Epithelial cell of prostate (primary cell): ENCODE data around the gene HOXA9.

Experiments
- DNase-seq: peaks from one replicate; pipeline ENCODE4 v3.0.0-alpha.2; 2011; ENCODE audit warnings: low read depth, low spot score
- H3K27ac ChIP-seq: fragments of 450-650 bp; 2 replicates; pipeline ENCODE4 v1.5.1; 2017; ENCODE audit warnings: mild to moderate bottlenecking

Gene HOXA9

DNA sequence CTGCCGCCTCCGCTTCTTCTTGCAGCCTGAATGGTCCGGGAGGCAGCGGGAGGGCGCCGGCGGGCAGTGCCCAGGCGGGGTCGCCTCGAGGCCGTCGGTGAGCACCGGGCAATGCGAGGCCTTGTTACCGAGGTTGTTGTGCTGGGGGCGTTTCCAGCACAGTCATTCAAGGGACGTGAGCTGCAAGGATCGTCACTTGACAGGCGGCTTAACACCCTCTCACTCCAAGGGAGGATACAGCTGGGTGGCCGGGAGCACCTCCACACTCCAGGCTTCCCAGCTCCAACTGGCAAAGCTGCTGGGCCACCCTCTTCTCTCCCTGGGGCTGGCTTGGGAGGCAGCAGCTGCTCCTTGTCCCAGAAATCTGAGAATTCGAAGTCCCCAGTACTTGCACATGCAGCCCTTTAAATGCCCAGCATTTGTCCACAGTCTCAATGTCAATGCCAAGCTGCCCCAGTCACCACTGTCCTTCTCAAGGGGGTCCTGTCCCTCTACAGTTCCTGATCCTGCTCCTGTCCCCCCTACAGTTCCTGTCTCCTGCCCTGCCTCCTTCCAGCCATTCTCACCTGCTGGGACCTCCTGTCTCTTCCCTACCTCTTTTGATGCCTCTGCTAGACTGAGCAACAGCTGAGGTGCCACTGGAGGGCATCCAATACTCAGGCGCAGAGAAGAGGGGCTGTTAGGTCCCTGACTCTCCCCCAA is 24.1 kb upstream of the HOXA9 start:
- H3K27ac ChIP-seq, result peak overlapping the region; percentile 90
- peak; percentile 60 for DNase-seq

DNA sequence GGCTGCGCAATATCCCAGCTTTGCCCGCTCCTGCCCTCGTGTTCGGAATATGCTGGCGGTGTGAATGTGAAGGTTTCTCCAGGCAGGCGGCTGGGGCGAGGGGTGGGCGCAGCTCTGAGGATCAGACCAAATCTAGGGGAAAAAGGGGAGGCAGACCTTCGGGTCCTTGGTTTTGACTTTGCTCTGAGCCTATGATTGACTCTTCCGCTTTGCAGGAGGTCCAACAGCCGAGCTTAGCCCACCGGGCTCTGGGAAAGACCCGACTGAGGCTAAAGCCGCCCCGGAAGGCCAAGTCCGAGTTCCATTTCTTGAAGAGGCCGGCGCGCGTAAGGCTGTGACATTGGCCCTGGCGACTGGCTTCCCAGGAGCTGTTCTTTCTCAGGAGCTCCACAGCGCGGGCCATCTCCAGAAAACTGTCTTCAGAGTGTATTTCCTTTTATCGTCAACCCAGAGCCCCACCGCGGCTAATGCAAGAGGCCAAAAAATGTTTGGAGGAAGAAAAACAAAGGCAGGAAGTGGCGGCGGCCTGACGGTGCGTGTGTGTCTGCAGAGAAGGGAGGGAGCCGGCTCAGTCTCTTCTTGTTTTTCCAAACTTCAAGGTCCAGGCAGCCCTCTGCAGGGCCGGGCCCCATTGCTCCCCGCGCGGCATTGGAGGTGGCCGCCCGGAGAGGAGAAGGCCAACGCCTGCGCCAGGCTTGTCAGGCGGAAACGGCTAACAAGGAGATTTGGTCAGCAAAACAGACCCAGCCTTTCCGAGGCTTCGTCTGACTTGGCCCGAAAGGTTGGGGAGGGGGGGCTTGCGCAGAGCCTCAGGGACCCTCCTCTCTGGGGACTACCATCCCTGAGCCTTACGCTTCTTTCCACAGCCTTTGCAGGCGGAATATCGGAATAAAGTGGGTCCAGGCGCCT is 23.3 kb upstream of the HOXA9 start:
- H3K27ac ChIP-seq, result peak overlapping the region; percentile 90
- no peak for DNase-seq

DNA sequence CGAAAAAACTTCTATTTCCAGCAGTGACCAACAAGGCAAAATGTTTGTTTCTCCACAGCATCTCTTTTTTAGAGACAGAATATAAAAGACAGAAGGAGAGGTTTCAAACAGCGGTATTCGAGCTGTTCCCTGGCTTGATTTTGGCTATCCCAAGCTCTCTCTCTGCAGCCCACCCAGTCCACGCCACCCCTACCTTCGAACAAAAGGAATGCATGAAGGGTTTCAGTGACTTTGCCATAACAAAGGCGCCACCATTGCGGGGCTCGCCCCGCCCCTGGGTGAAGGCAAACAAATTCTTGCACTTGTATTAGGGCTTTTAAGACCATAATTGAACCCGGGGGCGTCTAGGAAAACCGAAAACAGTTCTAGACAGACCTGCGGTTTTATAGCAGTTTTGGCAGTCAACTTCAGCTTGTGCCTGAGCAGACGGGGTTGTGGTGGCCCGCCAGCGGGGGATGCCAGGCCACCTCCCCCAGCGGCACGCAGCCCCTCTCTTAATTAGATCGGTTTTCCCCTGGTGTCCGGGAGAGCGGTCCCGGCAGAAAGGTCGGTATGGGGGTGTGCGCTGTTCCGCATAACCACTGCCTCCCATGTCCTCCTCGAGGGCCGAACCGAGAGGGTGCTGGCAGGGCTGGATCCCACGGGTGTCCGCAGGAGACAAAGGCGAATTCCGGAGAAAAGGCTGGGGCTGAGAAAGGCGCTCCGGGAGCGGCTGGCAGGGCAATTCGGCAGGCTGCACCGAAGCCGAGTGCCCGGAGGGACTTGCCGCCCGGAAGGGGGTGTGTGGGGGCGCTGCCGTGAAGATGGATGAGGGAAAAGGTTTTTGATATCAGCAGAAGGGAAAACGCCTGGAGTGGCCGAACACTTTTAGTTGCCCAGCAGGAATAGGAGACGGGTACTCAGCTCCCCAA is 22.4 kb upstream of the HOXA9 start:
- DNase-seq, result no peak
- peak overlapping the region; percentile 90 for H3K27ac ChIP-seq

DNA sequence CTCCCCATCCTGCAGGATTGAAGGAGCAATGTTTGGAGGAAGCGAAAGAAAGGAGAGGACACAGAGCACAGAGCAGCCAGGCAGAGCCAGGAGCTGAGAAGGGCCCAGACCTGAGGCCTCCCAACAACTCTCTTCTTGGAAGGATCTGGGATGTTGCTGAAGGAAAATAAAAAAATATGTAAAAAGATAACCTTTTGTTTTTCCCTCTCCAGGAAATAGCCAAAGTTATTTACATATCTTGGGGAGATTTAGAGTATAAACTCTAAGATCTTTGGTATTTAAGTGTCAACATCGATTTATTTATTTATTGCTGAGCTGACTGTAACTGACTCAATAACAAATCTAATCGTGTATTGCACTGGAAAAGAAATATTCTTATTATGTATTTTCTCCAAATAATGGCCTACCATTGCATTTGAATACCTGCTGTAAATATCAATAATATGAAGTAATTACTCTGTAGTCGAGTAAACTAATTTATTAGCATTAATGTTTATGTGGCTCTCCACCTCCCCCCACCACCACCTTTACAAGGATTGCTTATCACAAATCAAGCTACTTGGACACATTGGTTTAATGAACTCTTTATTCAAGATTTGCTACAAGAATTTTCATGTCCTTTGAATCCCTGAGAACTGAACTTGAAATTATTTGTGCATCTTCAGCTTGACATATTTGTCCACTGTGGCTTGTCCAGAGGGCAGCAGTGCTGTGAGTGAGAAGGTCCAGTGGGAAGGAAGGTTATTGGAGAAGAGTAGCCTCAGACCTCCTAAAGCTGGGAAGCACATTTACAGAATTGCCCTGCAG is 21.5 kb upstream of the HOXA9 start:
- peak overlapping the region; percentile 90 for H3K27ac ChIP-seq
- DNase-seq, result no peak

DNA sequence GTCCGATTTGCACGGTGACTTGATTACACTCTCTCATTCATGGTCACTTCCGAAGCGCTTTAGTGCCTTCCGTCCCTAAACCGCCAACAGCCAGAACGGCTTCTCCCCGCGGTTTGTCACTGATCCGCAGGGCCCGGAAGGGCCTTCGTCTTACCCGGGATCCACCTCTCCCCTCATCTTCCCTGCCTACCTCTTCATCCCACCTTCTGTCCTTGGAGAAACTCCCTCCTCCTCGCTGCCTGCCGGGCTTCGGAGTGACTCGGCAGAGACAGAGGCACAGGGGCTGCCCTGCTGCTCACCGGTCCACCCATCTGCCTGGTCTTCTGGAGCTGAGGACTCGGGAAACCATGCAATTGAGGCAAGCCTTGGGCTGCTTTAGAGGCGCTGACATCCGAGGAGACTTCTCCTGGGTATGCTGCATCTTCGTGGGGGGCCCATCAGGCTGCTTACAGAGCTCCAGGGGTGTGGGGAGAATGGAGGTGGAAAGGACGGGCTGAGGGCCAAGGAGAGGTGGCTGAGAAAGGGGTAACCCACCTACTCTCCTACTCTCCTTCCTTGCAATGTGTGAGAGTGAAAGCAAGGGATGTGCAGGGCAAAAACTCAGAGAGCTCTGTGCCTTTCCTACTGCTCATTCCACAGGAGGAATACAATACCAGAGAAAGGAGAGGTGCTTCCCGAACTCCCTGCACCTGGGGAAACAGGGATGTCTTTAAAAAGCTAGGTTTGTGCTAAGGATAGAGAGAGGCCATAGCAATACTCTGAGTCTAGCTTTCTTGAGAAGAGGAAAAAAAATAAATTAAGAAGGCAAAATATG is 20.7 kb upstream of the HOXA9 start:
- DNase-seq, result no peak
- H3K27ac ChIP-seq, result peak overlapping the region; percentile 90

DNA sequence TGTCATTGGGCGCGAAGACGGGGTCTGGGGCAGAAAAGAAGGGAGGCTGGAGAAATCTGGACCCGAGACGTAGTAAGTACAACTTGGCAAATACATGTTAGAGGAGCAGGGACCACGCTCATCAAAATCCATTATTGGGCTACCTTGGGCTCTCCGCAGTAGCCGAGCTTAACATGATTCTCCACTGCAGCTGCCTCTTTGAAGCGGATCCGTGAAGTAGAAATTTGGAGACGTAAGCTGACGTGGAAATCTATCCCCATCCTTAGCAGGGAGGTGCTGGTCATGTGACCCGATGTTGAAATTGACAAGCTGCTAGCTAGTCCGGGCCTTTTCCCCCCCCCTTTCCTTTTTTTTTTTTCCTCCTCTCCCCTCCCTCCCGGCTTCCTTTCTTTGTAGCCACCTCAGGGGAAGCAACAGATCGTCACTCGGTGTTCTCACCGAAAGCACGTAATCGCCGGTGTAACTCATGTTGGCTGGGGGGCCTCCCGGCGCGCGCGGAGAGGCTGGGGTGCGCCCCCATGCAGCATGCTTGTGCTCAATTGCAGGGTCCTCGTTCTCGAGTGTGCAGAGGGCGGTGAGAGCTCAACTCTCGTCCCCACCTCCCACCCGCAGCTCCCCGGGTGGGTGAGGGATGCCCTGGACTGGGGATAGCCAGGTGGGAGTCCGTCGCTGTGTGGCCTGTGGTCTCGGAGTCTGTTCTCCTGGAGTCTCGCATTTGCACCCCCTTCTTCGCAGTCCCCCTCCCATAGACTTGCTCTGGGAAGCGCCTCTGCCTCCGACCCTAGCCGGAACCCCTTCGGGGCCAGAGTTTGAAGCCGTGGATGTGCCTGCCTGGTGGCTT is 19.9 kb upstream of the HOXA9 start, which contains the start of gene HOXA11:
TSS of gene HOXA11 (minus strand) at position 220 of the 841 bp plus-strand sequence. CDS start at position 132, 88 bp downstream.
- H3K27ac ChIP-seq, result peak within 1 kb of the TSS; percentile 90
- peak; percentile 98 for DNase-seq

DNA sequence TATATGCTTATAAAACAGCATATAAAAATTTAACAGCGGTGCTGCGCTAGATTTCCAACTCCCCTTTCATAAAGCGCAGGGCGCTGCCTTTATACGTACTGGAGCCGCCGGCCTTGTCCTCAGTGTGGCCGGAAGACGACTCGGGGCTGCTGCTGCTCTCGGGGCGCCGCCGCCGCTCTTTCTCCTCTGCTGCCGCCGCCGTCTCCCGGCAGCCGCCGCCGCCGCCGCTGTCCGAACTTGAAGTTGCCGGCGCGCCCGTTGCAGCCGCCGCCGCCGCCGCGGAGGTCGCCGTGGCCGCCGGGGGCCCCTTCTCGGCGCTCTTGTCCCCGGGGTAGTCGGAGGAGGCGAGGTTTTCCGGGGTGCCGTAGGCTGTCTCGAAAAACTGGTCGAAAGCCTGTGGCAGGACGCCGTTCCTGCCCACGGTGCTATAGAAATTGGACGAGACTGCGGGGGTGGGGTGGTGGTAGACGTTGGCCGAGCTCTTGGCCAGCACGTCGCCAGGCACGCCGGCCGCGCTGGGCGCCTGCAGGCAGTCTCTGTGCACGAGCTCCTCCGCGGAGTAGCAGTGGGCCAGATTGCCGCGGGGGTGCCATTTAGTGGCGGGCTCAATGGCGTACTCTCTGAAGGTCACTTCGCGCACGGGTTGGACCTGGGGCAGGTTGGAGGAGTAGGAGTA is 19.1 kb upstream of the HOXA9 start:
- H3K27ac ChIP-seq, result peak overlapping the region; percentile 90
- DNase-seq, result no peak

DNA sequence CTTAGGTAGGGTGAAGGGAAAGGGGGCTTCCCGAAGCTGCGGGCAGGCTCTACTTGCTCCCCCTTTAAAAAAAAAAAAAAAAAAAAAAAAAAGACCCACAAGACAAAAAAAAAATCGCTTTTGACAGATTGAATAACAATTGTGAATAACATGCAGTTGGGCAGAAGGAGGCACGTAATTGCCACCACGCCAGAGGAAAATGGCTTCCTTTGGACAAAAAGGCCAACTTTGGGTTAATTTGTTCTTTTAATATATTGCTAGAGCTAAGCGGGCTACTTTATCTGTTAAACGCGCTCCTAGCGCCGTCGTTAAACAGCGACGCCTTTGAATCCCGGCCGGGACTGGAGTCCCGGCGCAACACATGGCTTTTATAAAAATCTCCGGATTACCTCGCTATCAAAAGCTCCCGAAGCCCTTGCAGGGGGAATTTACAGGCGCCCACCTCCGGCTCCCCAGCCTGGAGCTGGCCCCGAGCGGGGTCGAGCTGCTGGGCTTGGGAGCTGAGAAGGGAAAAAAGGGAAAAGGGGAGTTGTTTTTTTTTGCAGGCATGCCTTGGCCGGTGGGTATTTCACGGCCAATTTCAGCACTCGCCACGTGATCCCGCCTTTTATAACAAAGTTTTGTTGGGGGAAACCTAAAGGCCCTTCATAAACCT is 18.5 kb upstream of the HOXA9 start:
- peak overlapping the region; percentile 90 for H3K27ac ChIP-seq
- no peak for DNase-seq

DNA sequence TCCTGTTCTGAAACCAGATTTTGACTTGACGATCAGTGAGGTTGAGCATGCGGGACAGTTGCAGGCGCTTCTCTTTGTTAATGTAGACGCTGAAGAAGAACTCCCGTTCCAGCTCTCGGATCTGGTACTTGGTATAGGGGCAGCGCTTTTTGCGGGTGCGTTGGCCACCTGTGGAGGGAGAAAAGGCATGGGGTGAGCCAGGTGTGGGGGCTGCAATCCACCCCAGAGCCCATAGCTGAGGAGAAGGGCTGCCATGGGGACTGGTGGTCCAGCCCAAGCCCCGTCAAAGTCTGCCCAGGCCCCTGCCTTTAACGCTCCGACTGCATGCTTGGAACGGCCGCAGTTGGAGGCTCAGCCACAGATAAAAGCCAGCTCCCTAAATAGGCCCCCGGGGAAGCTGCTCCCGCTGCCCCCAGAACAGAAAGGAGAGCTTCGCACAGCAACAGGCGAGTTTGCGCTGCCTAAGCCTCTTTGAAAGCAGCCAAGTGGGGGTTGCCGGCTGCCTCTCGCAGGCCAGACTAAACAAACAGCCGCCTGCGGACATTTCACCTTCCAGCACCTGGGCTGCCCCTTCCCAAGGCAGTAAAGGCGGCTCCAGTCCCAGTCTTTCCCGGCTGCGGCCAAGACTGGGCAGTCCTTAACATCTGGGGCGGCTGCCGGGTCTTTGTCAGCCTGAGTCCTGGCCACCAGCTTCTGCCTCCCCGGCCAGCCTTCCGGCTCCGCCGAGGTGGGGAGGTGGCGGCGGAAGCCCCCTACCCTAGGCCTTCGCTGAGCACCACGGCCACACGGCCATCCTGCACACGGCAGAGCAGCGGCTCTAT is 17.7 kb upstream of the HOXA9 start:
- H3K27ac ChIP-seq, result peak overlapping the region; percentile 90

DNA sequence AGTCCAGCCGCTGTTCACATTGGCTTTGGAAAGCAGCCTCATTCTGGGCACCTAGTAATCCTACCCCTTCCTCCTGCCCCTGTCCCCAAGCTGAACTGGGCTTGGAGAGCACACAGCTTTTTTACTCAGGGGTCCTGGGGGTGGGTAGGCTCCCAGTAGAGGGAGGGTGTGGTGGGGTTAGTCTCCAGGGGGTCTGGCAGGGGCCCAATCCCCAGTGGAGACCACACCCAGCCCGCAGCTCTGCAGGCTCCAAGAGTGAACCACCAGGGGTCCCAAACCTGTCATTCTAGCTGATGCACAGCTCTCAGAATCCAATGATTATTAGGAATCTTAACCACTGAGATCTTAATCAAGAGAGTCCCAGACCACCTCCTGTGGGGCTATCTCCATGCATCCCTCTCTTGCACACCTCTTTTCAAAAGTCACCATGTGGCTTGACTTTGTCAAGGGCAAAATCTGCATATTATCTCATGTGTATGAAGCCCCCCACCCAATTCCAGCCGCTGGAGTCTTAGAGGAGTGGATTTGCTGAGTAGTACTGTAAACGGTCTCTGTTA is 17.0 kb upstream of the HOXA9 start:
- no peak for DNase-seq
- no peak overlapping the region for H3K27ac ChIP-seq

More for the DNA sequence above, 17.7 kb upstream of the HOXA9 start:
- DNase-seq, result no peak

DNA sequence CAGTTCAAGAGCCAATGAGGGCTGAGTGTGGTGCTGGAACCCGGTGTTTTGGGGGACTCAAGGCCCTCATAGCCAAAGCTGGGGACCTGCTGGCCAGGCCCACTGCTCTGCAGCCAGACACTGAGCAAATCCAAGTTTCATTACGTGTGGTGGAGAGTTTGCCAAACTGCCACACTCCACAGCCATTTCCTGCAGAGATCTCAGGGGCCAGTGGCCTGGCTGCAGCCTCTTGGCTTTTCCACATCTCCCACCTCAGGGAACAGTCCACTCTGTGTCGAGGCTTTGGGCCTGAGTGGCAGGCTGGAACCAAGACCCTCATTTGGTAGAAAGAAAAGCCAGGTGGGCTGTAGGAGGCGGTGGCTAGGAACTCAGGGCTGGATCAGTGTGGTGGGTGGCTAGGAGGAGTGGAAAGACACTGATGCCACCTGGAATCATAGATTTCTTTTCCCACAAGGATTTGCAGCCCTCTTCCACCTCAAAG is 16.5 kb upstream of the HOXA9 start:
- H3K27ac ChIP-seq, result no peak overlapping the region
- no peak for DNase-seq

DNA sequence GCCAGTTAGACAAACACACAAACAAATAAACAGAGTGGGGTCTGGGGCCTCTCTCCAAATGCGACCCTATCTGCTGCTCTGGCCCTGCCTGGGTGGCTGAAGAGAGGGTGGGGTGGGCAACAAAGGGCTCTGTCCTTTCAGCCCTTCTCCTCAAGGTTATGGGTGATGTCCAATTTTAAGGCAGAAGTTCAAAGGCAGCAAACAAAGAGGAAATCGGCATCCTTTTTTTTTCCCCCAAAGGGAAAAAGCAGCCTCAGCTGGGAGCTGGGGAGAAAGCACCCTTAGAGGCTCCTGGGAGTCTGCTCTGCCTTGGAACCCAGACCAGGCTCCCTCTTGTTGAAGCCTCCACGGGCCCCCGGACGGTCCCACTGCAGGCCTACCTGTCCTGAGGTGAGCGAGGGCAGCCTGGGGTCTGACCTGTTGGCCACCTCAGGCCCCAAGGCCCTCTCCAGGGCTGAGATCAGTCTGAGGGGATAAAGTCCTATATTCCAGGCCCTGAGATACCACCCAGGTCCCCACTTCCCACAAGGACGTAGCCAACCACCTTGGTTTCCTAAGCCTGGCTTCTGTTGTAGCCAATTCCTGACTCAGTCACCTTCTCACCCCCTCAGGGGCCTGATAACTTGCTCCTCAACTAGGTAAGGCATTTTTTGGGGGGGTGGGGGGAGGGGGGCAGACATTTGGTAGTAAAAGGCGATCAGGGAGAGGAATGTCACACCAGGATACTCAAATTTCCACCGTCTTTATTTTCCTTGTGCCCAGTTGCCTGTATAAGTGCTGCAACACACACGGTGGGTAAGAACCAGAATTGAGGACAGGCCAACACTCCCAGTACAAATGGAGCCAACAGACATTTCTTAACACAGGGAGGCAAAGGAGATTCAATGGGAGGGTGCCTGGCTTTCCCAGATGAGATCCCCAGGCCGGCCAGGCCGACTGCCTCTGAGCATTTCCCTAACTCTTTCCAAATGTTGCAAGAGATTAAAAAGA is 15.4 kb upstream of the HOXA9 start:
- peak overlapping the region; percentile 93 for H3K27ac ChIP-seq
- no peak for DNase-seq

DNA sequence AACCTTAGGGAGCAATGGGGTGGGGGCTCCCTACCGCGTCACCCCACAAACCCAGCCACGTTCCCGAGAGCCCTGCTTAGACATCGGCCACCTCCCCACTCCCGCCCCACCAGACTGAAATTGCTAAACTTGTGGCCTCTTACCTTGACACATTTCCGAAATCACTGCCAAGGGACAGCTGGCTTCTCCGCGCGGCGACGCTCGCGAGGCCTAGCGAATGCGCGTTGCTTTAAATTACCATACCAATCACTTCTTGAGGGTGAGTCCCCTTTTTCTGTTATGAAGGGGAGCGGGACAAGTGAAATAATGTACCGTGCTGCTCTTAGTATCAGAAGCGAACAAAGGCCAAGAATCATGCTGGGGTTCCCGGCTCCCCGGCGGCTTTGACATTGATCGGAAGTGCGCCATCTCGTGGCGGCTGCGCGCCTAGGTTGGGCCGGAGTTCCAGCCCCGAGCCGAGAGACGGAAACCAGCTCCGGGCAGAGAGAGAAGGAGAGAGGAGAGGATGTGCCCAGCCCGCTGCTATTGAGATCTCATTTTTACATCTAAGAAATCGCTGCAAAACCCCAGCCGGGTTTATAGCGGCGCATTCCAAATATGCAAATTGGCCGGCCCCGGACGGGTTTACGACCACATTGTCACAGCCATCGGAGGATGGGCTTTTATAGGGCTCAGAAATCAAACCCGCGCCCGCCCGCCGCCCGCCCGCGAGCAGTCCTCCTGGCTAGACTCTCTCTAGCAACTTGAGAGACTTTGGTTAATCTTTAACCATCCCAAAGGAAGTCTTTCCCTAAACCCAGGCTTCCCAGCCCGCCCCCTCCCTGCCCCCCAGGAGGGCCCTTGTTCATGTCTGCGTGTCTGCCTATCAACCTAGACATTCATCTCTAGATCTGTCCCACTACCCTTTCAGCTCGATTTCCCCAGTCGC is 14.4 kb upstream of the HOXA9 start:
- H3K27ac ChIP-seq, result peak overlapping the region; percentile 93
- no peak for DNase-seq
